GM12872 (cell line): ENCODE data around the gene NT5DC1.
A peak's percentile ranks its signal among the peaks of the same experiment; 100 is the strongest.

Experiments
- TF ChIP-seq, protein P1 (sequence below): IDR thresholded peaks from 3 replicates; pipeline ENCODE4 v1.5.1; 2011; ENCODE audit warnings: low read depth, mild to moderate bottlenecking, low read length, moderate library complexity; ENCODE audit not compliant: insufficient read depth

Gene NT5DC1

DNA sequence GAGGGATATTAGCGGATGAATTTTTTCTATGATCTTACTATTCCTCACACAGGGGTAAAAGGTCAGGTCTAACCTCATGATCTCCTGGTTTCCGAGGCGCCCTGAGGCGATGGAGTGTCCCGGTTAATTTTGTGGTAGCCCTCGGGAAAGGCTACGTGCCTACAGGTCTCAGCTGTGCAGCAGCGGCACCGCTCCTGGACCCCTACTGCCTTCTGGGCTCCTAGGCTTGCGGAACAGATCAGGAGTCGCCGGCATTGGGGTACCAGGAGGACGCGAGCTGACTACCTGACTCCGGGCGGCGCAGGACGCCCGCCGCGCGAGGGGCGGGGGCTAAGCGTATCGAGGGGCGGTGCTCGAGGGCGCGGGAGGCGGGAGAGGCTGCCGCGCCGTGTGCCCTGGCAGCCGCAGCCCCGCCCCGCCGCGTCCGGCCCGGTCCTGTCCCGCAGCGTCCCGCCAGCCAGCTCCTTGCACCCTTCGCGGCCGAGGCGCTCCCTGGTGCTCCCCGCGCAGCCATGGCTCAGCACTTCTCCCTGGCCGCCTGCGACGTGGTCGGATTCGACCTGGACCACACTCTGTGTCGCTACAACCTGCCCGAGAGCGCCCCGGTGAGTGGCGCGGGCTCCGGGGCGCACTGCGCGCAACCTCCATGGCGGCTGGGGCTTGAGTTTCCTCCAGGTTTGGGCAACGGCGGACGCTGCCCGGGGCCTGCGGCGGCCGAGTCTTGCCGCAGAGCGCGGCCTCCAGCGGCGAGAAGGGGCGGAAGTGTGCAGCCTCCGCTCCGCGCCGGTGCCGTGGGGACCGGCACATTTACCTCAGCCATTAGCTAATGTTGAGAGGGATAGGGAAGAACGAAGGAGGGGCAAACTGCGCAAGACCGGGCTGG is at the start of gene NT5DC1:
Gene NT5DC1 (plus strand): TSS at position 435 of the 883 bp plus-strand sequence. CDS start 78 bp downstream, at position 513.
- TF ChIP-seq, protein P1, sequence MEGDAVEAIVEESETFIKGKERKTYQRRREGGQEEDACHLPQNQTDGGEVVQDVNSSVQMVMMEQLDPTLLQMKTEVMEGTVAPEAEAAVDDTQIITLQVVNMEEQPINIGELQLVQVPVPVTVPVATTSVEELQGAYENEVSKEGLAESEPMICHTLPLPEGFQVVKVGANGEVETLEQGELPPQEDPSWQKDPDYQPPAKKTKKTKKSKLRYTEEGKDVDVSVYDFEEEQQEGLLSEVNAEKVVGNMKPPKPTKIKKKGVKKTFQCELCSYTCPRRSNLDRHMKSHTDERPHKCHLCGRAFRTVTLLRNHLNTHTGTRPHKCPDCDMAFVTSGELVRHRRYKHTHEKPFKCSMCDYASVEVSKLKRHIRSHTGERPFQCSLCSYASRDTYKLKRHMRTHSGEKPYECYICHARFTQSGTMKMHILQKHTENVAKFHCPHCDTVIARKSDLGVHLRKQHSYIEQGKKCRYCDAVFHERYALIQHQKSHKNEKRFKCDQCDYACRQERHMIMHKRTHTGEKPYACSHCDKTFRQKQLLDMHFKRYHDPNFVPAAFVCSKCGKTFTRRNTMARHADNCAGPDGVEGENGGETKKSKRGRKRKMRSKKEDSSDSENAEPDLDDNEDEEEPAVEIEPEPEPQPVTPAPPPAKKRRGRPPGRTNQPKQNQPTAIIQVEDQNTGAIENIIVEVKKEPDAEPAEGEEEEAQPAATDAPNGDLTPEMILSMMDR: peak; percentile 46

DNA sequence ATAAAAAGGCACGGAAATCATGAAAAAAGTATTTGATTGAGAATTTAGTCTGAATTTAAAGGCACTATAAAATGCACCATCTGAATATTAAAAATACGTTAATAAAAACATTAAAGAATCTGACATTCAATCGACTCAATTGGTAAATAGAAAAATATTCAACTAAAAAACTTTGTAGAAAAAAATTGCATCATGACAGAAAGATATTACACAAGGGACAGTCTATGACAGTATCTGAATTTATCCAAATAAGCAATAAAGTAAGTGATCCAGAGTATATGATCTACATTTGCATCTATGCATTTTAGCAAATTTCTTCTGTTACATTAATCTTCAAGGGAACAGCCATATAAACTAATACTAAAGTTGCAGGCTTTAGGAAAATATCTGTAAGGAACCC is 49.4 kb upstream of the NT5DC1 start:
- TF ChIP-seq, protein P1: no peak

DNA sequence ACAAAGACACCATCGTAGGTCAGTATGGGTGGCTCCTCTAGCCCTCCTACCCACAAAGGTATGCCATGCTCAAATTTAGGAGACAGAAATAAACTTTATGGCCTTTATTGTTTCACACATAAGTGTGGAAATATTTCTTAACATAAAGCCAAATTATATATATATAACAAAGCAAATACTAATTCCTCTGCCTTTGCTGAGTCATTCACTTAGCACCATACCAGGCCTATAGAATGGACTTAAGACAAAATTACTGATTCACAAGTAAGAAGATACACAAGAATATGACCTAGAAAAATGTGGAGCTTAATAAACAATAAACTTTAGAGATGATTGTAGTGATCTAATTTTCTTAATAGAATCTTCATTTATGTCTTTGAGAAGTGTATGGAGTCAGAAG is 45.1 kb upstream of the NT5DC1 start:
- TF ChIP-seq, protein P1: no peak

DNA sequence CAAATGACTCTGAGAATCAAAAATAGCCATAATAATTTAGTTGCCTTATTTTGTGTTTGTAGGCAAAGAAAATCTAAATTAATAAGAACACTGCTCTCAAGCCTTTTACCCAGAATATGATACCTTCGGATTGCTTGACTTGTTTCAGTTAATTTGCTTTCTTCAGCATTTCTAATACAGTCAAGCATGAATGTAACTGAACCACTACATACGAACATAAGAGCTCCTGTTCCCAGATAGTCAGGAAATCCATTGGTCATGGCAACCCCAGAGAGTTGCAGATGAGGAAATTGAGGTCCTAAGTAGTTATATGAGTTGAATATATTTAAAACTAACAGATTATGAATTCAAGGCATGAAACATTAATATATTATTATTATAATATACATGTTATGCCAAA is 42.9 kb upstream of the NT5DC1 start:
- TF ChIP-seq, protein P1: no peak

DNA sequence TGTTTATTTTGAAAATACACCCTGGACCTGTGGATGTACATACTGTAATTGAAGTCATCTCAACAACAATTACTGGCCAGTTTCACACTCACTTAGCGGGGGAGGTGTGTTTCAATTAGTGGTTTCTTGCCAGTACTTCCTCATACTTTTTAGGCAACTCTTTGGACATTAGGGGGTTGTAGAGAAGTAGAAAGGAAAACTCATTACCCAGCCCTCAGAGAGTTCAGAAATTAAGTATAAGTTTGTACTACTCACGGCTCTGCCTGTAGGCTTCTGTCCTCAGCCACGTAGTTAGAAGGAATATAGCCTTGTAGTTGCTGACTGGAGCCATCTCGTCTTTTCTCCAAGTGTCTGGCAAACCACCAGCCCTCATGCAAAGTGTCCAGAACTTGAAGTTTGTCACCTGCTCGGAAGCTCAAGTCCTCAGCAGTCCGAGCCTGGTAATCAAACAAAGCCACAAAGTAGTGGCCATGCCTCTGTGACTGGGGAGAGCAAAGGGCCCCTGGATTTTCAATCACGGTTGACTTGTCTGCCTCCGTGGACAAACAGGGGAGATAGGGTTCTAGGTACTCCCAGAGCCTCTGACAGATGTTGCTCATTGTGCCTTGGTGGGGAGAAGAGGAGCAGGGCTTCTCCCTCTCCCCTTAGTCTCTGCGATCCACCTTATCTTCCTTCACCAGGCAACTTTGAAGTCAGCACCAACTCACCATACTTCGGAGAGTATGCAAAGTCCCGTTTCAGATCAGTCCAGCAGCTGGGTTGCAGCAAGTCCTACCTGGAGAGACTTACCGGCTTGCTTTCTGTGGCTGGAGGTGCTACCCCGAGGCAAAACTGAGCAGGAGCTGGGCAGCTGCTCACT is 40.7 kb upstream of the NT5DC1 start:
- TF ChIP-seq, protein P1: no peak

DNA sequence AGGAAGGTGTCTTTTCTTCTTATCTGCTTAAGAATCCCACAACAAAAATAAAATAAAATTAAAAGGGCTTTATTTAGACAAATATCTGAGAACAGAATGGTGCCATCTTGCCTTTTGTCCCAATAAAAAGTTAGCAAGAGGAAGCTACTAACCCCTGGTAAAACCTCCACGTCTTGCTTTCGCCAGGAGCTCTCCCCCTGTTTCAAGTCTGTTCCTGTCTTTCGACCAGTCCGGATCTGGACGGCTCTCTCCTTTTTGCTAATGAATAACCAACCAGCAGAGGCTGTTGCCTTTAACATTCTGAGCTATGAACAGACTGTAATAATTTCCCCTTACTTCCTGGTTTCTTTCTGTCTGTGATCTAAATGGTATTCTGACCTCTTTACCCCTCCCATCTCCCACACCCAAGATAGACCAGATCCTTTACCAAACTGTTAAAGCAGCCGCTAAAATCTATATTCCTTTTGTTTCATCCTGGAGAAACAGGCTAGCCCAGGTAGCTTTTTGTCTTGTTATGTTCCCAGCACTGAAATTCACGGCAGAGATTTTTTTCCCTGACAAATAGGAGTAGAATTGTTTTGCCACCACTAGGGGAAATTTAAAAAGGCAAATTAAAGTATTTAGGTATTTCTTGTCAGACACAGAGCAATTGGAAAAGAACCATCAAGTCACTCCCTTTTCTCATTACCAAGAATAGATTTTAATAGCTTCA is 39.9 kb upstream of the NT5DC1 start, which contains the start of gene FRK:
Gene FRK (minus strand): TSS at position 320 of the 712 bp plus-strand sequence. CDS start 580 bp downstream, outside the sequence.
- TF ChIP-seq, protein P1: 0 out of 3 replicates have a peak, but pooled peaks have one; percentile 23
